GM21576 (cell line): Measurements from ENCODE around the gene SPC24.
"Not testable (repeated sequence)": the region's sequence is repeated elsewhere in the genome, so short reads cannot be mapped to it uniquely, and the experiment has no call there.

ENCODE experiments used
- ATAC-seq: cut with Tn5 transposase; IDR thresholded peaks from one replicate; pipeline ENCODE4 v1.9.1; 2021; ENCODE audit warnings: mild to moderate bottlenecking, moderate library complexity; ENCODE audit not compliant: unreplicated experiment

SPC24 gene

DNA sequence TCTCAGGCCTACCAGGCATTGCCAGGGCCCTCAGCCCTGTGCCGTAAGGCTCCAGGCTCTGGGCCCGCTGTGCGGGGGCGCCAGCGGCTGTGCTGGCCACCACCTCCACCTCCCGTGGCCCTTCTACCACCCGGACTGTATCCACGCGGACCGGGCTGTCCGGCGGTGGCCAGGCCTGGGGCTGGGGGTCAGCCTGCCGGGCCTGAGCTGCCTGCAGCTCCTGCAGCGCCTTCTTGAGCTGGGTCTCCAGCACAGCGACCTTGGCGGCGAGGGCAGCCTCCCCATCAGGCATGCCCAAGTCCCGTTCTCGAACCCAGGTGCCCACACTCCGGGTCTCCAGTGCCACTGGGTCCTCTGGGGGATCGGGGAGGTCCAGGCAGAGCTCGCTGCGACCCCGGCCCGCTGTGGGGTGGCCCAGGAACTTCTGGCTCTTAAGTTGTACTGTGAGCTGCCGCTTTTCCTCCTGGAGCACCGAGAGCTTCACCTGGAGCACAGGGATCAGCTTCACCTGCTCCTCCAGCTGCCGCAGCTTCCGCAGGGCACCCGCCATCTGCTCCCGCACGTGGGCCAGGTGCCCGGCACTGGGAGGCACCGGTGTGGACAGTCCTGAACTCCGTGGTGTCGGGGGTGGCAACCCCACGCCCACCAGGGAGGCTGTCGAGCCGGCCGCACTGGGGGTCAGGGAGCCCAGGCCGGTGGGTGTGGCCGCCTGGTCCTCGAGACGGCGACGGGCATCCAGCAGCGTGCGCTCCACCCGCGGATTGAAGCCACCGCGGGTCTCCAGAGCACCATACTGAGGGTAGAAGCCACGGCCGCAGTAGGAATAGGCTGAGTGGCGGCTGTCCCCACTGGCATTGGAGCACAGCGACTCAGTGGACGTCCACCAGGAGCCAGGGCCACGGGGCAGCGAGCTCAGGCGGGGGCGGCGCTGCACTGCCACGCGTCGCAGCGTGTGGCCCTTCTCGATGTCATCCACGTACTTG lies 37.7 kb upstream of the SPC24 start:
- no peak for ATAC-seq

DNA sequence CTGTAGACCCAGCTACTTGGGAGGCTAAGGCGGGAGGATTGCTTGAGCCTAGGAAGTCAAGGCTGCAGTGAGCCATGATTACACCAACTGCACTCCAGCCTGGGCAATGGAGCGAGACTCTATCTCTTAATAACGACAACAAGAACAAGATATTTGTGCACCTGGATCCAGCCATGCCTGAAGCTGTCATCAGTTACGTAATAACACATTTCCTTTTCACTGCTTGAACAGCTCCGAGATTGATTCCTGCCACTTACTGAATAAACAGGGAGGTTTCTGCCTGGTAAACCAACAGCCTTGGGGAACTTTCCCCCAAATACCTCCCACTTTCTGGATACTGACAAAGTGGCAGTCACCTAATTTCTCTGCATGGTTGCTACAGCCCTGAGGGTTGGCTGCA lies 36.4 kb upstream of the SPC24 start:
- ATAC-seq = no peak

DNA sequence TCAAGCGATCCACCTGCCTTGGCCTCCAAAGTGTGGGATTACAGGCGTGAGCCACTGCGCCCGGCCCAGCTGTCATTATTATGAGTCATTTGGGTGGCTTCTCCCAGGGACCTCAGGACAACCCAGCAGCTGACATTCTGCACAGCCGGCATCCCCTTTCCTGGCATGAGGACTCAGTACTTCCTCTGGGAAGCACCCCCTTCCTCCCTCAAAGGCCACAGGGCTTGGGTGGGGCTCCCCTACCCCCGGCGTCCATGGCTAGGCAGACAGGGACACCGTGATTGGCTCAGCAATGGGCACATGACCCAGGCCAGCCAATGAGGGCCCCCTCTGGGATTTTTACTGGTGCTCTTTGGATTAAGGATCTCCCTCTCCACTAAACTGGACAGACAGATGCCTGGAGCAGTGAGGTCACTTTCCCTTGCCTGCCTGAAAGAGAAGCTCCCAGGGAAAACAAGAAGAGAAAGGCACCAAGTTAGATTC lies 35.7 kb upstream of the SPC24 start:
- no peak for ATAC-seq

DNA sequence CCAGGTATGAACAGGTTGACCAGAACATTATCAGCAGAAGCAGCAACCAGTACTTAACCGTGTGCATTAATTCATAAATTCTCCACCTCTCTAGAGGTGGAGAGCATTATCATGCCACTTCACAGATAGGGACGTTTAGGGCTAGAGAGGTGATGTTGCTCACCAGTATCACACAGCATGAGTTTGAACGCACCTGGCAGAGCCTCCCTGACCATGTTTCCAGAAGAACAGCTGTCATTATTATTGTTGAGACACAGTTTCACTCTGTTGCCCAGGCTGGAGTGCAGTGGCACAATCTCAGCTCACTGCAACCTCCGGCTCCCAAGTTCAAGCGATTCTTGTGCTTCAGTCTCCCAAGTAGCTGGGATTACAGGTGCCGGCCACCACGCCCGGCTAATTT lies 34.9 kb upstream of the SPC24 start:
- no peak for ATAC-seq

DNA sequence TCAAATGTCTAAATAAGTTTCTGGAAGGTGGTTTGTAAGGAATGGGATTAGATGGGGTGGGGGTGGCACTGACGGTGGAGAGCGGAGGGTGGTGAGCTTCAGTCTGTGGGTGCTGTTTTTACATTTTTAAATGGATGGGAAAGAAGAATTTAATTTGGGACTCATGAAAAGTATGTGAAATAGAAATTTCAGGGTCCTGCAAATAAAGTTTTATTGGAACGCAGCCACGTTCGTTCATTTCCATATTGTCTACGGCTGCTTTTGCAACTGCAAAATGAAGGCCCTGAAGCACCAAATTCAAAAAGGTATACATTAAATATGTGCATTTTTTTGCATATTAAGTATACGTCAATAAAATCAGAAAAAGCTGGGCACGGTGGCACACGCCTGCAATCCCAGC lies 31.9 kb upstream of the SPC24 start:
- ATAC-seq = no peak

DNA sequence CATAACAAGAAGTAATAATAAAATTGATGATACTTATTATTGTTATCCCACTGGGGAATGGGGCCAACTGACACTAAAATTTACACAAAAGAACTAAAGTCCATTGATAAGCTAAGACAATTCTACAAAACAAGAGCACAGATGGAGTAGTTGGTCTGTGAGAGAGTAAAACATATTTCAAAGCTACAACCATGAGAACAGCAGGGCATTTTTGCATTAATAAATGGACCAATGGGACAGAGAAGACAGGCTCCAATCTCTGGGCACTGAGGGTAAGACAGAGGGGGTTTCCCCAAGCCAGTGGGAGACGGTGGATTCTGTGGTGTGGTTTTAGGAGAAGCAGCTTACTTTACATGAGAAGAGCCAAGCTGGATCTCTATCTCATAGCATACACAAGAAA lies 27.4 kb upstream of the SPC24 start:
- no peak for ATAC-seq

DNA sequence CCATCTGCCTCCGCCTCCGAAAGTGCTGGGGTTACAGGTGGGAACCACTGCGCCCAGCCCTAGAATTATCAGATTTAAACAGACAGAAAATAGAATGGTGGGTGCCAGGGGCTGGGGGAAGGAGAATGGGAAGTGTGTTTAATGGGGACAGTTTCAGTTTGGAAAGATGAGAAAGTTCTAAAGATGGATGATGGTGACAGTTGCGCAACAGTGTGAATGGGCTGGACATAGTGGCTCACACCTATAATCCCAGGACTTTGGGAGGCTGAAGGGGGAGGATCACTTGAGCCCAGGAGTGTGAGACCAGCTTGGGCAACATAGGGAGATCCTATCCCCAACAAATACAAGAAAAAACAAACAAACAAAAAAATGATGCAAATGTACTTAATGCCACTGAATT lies 25.9 kb upstream of the SPC24 start:
- ATAC-seq = no peak

- ATAC-seq = not testable (repeated sequence)
Measured at GRCh38 chr19:11180975-11181374, 25.4 kb upstream of the SPC24 start.

DNA sequence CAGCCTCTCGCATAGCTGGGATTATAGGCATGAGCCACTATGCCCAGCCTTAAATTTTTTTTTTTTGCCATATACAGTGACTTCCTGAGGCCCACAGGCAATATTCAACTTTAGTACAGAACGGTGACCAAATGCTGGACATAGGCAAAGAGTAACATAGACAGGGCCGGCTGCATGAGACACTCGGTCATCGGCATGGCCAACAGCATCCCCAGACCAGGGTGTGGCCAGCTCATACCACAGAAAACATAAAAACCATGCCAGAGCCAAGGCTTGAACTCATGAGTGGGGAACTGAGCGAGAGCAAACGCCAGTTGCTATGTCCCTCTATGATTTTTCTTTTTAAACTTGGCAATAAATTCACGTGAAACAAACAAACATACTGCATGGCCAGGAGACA lies 24.8 kb upstream of the SPC24 start:
- ATAC-seq = no peak

- ATAC-seq = peak; percentile 50
Measured at GRCh38 chr19:11179716-11180297, 24.2 kb upstream of the SPC24 start.

DNA sequence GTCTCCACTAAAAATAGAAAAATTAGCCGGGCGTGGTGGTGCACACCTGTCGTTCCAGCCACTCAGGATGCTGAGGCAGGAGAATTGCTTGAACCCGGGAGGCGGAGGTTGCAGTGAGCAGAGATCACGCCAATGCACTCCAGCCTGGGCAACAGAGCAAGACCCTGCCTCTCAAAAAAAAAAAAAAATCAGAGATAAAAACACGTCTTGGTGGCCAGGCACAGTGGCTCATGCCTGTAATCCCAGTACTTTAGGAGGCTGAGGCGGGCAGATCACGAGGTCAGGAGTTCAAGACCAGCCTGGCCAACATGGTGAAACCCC lies 23.5 kb upstream of the SPC24 start:
- ATAC-seq = not testable (repeated sequence)

DNA sequence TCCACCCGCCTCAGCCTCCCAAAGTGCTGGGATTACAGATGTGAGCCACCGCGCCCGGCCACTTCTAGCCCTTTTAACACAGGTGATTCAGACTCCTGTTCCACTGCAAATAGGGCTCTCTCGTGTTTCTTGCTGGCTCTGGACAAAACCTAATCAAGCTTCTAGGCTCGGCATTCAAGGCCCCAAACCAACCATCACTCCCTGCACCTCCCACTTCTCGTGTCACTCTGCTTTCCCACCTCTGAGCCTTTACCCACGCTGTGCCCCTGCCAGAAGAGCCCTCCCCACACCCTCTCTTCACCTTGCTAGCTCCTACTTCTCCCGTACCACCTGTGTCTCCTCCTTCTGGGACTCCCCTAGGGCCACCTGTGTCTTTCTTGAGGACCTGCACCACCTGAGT lies 22.0 kb upstream of the SPC24 start:
- no peak for ATAC-seq

GRCh38 chr19:11176466-11177193 lies 21.0 kb upstream of the SPC24 start:
- ATAC-seq = no peak

DNA sequence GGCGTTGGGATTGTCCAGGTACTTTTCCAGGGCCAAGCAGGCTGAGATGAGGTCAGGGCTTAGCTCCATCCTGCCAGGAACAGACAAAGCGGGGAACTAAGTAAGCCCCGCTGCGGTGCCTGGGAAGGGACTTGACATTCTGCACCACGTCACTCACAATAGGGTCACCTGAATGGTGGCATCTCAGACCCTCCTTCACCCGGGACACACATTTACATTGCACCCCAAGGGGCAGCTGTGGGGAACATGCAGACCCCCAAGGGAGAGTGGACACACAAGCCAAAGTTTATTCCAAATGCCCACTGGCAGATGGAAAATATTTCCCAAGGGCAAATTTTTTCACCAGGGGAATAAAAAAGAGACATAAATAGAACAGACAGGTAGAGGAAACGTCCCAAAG lies 20.3 kb upstream of the SPC24 start:
- ATAC-seq = no peak

- ATAC-seq = no peak
Measured at GRCh38 chr19:11174336-11174735, 18.8 kb upstream of the SPC24 start.

GRCh38 chr19:11173516-11174155 lies 18.1 kb upstream of the SPC24 start:
- no peak for ATAC-seq

- ATAC-seq = no peak
Measured at GRCh38 chr19:11172576-11172975, 17.0 kb upstream of the SPC24 start.

- no peak for ATAC-seq
Measured at GRCh38 chr19:11171144-11171543, 15.6 kb upstream of the SPC24 start.

DNA sequence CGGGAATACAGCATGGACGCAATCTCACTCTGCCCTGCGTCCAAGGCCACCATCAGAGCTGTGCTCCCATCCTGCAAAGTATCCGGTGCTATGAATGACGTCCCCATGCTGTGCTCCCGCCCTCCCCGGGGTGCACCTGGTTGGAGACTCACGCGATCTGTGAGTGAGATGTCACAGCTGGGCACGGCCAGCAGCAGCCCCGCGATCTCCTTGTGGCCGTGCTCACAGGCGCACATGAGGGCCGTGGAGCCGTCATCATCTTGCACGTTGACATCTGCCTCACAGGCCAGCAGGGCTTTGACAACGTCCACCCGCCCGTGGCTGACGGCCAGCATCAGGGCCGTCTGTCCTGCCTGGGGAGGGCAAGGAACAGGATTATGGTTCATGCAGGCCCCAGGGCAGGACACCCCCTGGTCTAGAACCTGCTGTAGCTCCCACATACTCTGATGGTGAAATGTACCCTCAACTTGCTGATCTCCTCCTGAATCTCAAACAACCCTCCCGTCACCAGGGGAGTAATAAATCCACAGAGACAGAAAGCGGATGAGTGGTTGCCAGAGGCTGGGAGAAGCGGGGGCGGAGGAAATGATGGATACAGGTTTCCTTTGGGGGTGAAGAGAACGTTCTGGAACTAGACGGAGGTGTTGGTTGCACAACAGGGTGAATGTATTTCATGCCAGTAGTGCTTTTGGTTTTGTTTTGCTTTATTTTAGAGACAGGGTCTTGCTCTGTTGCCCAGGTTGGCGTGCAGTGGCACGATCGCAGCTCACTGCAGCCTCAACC lies 14.5 kb upstream of the SPC24 start:
- ATAC-seq = no peak

DNA sequence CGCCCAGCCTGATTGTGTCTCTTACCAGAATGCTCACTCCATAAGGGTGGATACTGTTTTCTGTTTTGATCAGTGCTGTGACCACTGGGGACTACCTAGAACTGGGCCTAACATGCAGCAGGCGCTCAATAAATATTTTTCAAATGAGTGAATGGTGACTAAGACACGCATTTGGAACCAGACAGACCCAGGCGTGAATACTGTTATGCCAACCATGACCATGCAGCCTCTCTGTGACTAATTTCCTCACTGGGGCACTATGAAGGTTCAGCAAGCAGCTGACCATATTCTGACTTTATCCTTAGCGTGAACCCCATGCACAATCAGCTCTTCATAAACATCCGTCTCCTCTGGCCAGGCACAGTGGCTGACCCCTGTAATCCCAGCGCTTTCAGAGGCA lies 13.0 kb upstream of the SPC24 start:
- no peak for ATAC-seq
